Neural cell (in vitro differentiated cells): ENCODE results near the gene CHRNA7. TPM values are rescaled to one million over a fixed set of nuclear protein-coding genes. Genes with fewer than 3 reads are reported as not detected.

ENCODE experiments used
- H2AFZ ChIP-seq: fragments of 200-600, 300-800 bp; sonication (generic), shearing (Covaris generic); 2 replicates; pipeline ENCODE4 v1.6.0; 2014; ENCODE audit warnings: low read depth, mild to moderate bottlenecking, antibody characterized with exemption, low read length, moderate library complexity
- H3F3A ChIP-seq: fragments of 200-600 bp; shearing (Covaris generic); 2 replicates; pipeline ENCODE4 v1.6.1; 2016; ENCODE audit warnings: mild to moderate bottlenecking, moderate library complexity, mixed read lengths, antibody characterized with exemption, low read length; ENCODE audit not compliant: insufficient read depth, poor library complexity, severe bottlenecking
- H3K27ac ChIP-seq: fragments of 200-600, 300-800 bp; sonication (generic), shearing (Covaris generic); 2 replicates; pipeline ENCODE4 v1.5.1; 2014; ENCODE audit warnings: mild to moderate bottlenecking, low read length, moderate library complexity
- H3K27me3 ChIP-seq: fragments of 300-800, 200-600 bp; sonication (generic), shearing (Covaris generic); 2 replicates; pipeline ENCODE4 v1.6.0; 2014; ENCODE audit warnings: mild to moderate bottlenecking, low read depth, low read length, moderate library complexity; ENCODE audit not compliant: insufficient read depth
- H3K36me3 ChIP-seq: fragments of 300-800, 200-600 bp; sonication (generic), shearing (Covaris generic); 2 replicates; pipeline ENCODE4 v1.5.1; 2014; ENCODE audit warnings: mild to moderate bottlenecking, antibody characterized with exemption, low read length, moderate library complexity; ENCODE audit not compliant: insufficient read depth
- H3K4me2 ChIP-seq: fragments of 300-800, 200-600 bp; sonication (generic), shearing (Covaris generic); 2 replicates; pipeline ENCODE4 v1.6.0; 2014; ENCODE audit warnings: mild to moderate bottlenecking, low read length
- H3K4me3 ChIP-seq: fragments of 300-800, 200-600 bp; sonication (generic), shearing (Covaris generic); 2 replicates; pipeline ENCODE4 v1.5.1; 2014; ENCODE audit warnings: mild to moderate bottlenecking, low read length, moderate library complexity
- H3K79me2 ChIP-seq: fragments of 200-600 bp; shearing (Covaris generic); replicated peaks from 2 replicates; pipeline ENCODE4 v1.6.0; 2014; ENCODE audit warnings: mild to moderate bottlenecking, low read length, moderate library complexity; ENCODE audit not compliant: insufficient read depth
- H3K9ac ChIP-seq: fragments of 300-800, 200-600 bp; sonication (generic), shearing (Covaris generic); 2 replicates; pipeline ENCODE4 v1.6.1; 2016; ENCODE audit warnings: mild to moderate bottlenecking, low read length, mixed read lengths
- H3K9me2 ChIP-seq: fragments of 200-600 bp; shearing (Covaris generic); 2 replicates; pipeline ENCODE4 v1.6.1; 2016; ENCODE audit warnings: mild to moderate bottlenecking, low read length, mixed read lengths; ENCODE audit not compliant: insufficient read depth
- H3K9me3 ChIP-seq: fragments of 200-600, 300-800 bp; sonication (generic), shearing (Covaris generic); 2 replicates; pipeline ENCODE4 v1.6.1; 2016; ENCODE audit warnings: mild to moderate bottlenecking, mixed run types, low read length, moderate library complexity, mixed read lengths
- H4K20me1 ChIP-seq: fragments of 200-600 bp; shearing (Covaris generic); 2 replicates; pipeline ENCODE4 v1.6.1; 2016; ENCODE audit warnings: mild to moderate bottlenecking, mixed run types; ENCODE audit not compliant: insufficient read depth
- EP300 ChIP-seq: fragments of 450-650 bp; conservative IDR thresholded peaks from 2 replicates; pipeline ENCODE4 v1.6.1; 2014; ENCODE audit warnings: antibody characterized with exemption, mild to moderate bottlenecking, moderate library complexity; ENCODE audit not compliant: poor library complexity, severe bottlenecking
- EZH2 ChIP-seq: fragments of 200-600, 300-800 bp; shearing (Covaris generic), sonication (generic); IDR thresholded peaks from 2 replicates; pipeline ENCODE4 v1.6.1; 2014; ENCODE audit warnings: antibody characterized with exemption, low read length, borderline replicate concordance, mild to moderate bottlenecking; ENCODE audit not compliant: insufficient read depth, poor library complexity, severe bottlenecking
- MXI1 ChIP-seq: fragments of 450-650 bp; conservative IDR thresholded peaks from 2 replicates; pipeline ENCODE4 v1.6.1; 2014; ENCODE audit warnings: antibody characterized with exemption, mild to moderate bottlenecking; ENCODE audit not compliant: poor library complexity, severe bottlenecking
- POLR2AphosphoS5 ChIP-seq: IDR thresholded peaks from 2 replicates; pipeline ENCODE4 v1.6.1; 2012
- RAD21 ChIP-seq: fragments of 450-650 bp; conservative IDR thresholded peaks from 2 replicates; pipeline ENCODE4 v1.6.1; 2014; ENCODE audit warnings: antibody characterized with exemption, mild to moderate bottlenecking, moderate library complexity
- REST ChIP-seq: IDR thresholded peaks from 2 replicates; pipeline ENCODE4 v1.6.1; 2012; ENCODE audit warnings: borderline replicate concordance
- SMC3 ChIP-seq: fragments of 450-650 bp; conservative IDR thresholded peaks from 2 replicates; pipeline ENCODE4 v1.6.1; 2014; ENCODE audit warnings: antibody characterized with exemption, mild to moderate bottlenecking, moderate library complexity; ENCODE audit not compliant: poor library complexity
- TAF1 ChIP-seq: IDR thresholded peaks from 2 replicates; pipeline ENCODE4 v1.6.1; 2012; ENCODE audit warnings: low read depth
- polyA plus RNA-seq: library from polyadenylated mRNA; depleted of rRNA; stranded (reverse); fragments of >200 nt; gene quantifications from 2 replicates; pipeline ENCODE4 v1.2.3, GENCODE V29; 2014
- TF ChIP-seq, protein P1 (sequence below): fragments of 450-650 bp; IDR thresholded peaks from 2 replicates; pipeline ENCODE4 v1.5.1; 2014; ENCODE audit warnings: antibody characterized with exemption, mild to moderate bottlenecking, moderate library complexity; ENCODE audit not compliant: poor library complexity, severe bottlenecking

Gene CHRNA7
- polyA plus RNA-seq, 1 donor from 2014 or later = 5.0 TPM

- Histone ChIP-seq H3K9me3 (no peaks in the 10 kb centered on the region), H3K79me2 (no peaks in the 10 kb centered on the region), H3K4me2 (no peak overlapping the region), H3K4me3 (no peak overlapping the region), H3F3A (no peaks in the 10 kb centered on the region), H3K27me3 (no peaks in the 10 kb centered on the region), H3K27ac (peak overlapping the region; percentile 61), H3K9me2 (no peaks in the 10 kb centered on the region), H3K36me3 (no peaks in the 10 kb centered on the region), H3K9ac (peak overlapping the region; percentile 44), H4K20me1 (no peaks in the 10 kb centered on the region), H2AFZ (no peak overlapping the region)
- no peak for TF ChIP-seq TAF1
- no peak for TF ChIP-seq SMC3
- TF ChIP-seq, protein P1, sequence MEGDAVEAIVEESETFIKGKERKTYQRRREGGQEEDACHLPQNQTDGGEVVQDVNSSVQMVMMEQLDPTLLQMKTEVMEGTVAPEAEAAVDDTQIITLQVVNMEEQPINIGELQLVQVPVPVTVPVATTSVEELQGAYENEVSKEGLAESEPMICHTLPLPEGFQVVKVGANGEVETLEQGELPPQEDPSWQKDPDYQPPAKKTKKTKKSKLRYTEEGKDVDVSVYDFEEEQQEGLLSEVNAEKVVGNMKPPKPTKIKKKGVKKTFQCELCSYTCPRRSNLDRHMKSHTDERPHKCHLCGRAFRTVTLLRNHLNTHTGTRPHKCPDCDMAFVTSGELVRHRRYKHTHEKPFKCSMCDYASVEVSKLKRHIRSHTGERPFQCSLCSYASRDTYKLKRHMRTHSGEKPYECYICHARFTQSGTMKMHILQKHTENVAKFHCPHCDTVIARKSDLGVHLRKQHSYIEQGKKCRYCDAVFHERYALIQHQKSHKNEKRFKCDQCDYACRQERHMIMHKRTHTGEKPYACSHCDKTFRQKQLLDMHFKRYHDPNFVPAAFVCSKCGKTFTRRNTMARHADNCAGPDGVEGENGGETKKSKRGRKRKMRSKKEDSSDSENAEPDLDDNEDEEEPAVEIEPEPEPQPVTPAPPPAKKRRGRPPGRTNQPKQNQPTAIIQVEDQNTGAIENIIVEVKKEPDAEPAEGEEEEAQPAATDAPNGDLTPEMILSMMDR = no peak
- no peak for TF ChIP-seq EZH2
- no peak for TF ChIP-seq RAD21
- no peak for TF ChIP-seq EP300
- no peak for TF ChIP-seq MXI1
- no peak for TF ChIP-seq POLR2AphosphoS5
- TF ChIP-seq REST = no peak
Observed at GRCh38 chr15:32096213-32096612, 65.9 kb downstream of the CHRNA7 start.

GRCh38 chr15:32096916-32097617, 66.8 kb downstream of the CHRNA7 start:
- Histone ChIP-seq H3K9me3 (no peaks in the 10 kb centered on the region), H3K4me2 (no peak overlapping the region), H3K27me3 (no peaks in the 10 kb centered on the region), H3K9me2 (no peaks in the 10 kb centered on the region), H3K9ac (peak overlapping the region; percentile 44), H4K20me1 (no peaks in the 10 kb centered on the region), H3K36me3 (no peaks in the 10 kb centered on the region), H3K27ac (peak overlapping the region; percentile 61), H2AFZ (no peak overlapping the region), H3K79me2 (no peaks in the 10 kb centered on the region), H3F3A (no peaks in the 10 kb centered on the region), H3K4me3 (peak overlapping the region; percentile 32)
- TF ChIP-seq SMC3 (no peak), EZH2 (no peak), TAF1 (no peak), RAD21 (no peak), POLR2AphosphoS5 (peak; percentile 36), REST (no peak), EP300 (no peak), MXI1 (peak; percentile 49)
- TF ChIP-seq, protein P1 = no peak
